GM12891 (cell line): ENCODE data around the gene B3GNT5. TPM values are rescaled to one million over a fixed set of nuclear protein-coding genes. Genes with fewer than 3 reads are reported as not detected.

Experiments
- DNase-seq: peaks from one replicate; pipeline ENCODE4 v3.0.0; 2011; ENCODE audit warnings: low spot score; ENCODE audit not compliant: insufficient read length
- FAIRE-seq: peaks from 2 replicates; lab custom pipeline; 2011; peaks lifted over from hg19 to GRCh38; lab: Jason Lieb, UNC
- PAX5 ChIP-seq: IDR thresholded peaks from 2 replicates; pipeline ENCODE4 v1.6.1; 2011; ENCODE audit warnings: low read length, moderate library complexity, mild to moderate bottlenecking; ENCODE audit not compliant: insufficient read depth, severe bottlenecking
- POLR2A ChIP-seq: IDR thresholded peaks from 2 replicates; pipeline ENCODE4 v1.6.1; 2011; ENCODE audit warnings: low read depth, low read length, control low read depth
- POLR2AphosphoS5 ChIP-seq: IDR thresholded peaks from 2 replicates; pipeline ENCODE4 v1.6.1; 2011; ENCODE audit warnings: low read depth, low read length, control low read depth
- POU2F2 ChIP-seq: IDR thresholded peaks from 2 replicates; pipeline ENCODE4 v1.6.1; 2011; ENCODE audit warnings: low read depth, mild to moderate bottlenecking, control low read depth, low read length, moderate library complexity
- SPI1 ChIP-seq: IDR thresholded peaks from 2 replicates; pipeline ENCODE4 v1.6.1; 2011; ENCODE audit warnings: low read depth, low read length, control low read depth
- TAF1 ChIP-seq: IDR thresholded peaks from 2 replicates; pipeline ENCODE4 v1.6.1; 2011; ENCODE audit warnings: low read depth, low read length, control low read depth
- polyA plus RNA-seq: library from polyadenylated mRNA; unstranded; fragments of >200 nt; gene quantifications from one replicate; pipeline ENCODE4 v1.2.1, GENCODE V29; 2012; ENCODE audit warnings: low read depth, missing spikeins, inconsistent platforms; ENCODE audit not compliant: missing spikeins

The B3GNT5 gene
- 0.08 TPM for polyA plus RNA-seq

- peak; percentile 5 for DNase-seq
- no peak for FAIRE-seq
- TF ChIP-seq POLR2AphosphoS5 (no peak), POLR2A (no peak), PAX5 (no peak), SPI1 (no peak), POU2F2 (no peak), TAF1 (no peak)
Measured at GRCh38 chr3:183252973-183253527, at the start of gene B3GNT5. B3GNT5 (plus strand) TSS chr3:183253253; CDS start chr3:183269799, 16,546 bp downstream.

- DNase-seq: no peak
- TF ChIP-seq POLR2AphosphoS5: no peak
- no peak for TF ChIP-seq PAX5
- TF ChIP-seq POU2F2: no peak
- no peak for TF ChIP-seq POLR2A
- TF ChIP-seq TAF1: no peak
- no peak for TF ChIP-seq SPI1
- no peak for FAIRE-seq
Measured at GRCh38 chr3:183203670-183204069, 49.4 kb upstream of the B3GNT5 start.

DNA sequence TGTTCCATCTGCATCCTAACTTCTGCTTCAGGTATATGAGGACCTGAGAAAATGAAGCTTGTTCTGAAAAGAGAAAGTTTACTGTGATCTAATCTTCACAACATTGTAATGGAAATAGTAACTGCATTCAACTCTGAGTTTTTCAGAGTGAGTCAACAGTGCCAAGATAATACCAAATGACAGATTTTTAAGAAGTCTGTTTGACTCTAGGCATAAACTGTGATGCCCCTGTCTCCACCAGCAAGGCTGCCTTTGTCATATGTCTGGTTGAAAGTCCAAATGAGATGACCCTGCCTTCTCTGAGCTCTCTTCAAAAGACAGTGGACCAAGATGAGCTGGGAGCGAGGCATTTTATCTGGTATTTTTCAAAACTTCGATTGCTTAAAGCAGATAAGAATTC, 44.8 kb upstream of the B3GNT5 start:
- no peak for TF ChIP-seq TAF1
- TF ChIP-seq SPI1: no peak
- no peak for TF ChIP-seq PAX5
- TF ChIP-seq POU2F2: no peak
- no peak for TF ChIP-seq POLR2A
- TF ChIP-seq POLR2AphosphoS5: no peak
- FAIRE-seq: no peak
- no peak for DNase-seq

DNA sequence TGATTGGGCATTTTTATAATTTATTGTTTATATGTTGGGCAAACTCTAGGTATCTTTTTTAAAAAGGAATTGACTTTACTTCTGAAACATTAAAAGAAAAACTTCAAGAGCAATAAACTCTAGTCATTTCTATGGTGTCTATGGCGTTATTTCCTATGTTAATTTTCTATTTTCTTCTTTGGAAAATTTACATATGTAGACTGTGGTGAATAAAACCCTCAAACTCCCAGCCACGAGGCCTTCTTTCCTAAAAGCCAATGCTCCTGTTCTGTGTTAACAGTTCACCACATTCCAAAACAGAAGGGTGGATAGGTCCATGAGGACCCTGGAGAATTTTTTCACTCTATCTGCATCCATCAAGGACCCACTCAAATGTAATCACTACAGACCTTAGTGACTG, 44.3 kb upstream of the B3GNT5 start:
- no peak for TF ChIP-seq POU2F2
- no peak for TF ChIP-seq TAF1
- TF ChIP-seq POLR2AphosphoS5: no peak
- TF ChIP-seq SPI1: no peak
- no peak for TF ChIP-seq PAX5
- no peak for TF ChIP-seq POLR2A
- no peak for FAIRE-seq
- DNase-seq: no peak

GRCh38 chr3:183210341-183210740, 42.7 kb upstream of the B3GNT5 start:
- no peak for DNase-seq
- TF ChIP-seq POU2F2 (no peak), POLR2A (no peak), SPI1 (no peak), TAF1 (no peak), POLR2AphosphoS5 (no peak), PAX5 (no peak)
- no peak for FAIRE-seq

DNA sequence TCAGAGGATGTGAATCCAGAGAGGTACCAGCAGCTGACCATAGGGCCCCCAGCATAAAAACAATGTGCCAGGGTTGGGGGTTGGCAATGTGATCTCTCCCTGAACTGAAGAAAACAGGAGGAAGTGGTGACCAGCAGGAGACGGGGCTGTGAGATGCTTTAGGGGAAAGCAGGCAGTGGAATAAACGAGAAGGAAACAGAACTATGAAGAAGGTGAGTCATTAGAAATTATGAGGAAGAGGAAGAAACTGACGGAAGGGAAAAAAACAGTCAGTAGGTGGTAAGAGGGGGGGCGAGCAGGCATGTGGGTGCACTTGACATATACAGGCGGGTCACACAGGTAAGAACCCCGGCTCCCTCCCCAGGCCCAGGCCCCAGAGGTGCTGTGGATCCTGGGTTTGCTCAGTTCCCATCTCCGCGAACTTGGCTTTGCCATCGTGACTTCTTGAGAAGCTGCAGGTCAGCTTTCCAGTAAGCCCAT, 42.2 kb upstream of the B3GNT5 start:
- TF ChIP-seq PAX5: no peak
- TF ChIP-seq POU2F2: no peak
- no peak for TF ChIP-seq TAF1
- TF ChIP-seq SPI1: no peak
- TF ChIP-seq POLR2A: no peak
- no peak for TF ChIP-seq POLR2AphosphoS5
- DNase-seq (no peak), FAIRE-seq (no peak)

DNA sequence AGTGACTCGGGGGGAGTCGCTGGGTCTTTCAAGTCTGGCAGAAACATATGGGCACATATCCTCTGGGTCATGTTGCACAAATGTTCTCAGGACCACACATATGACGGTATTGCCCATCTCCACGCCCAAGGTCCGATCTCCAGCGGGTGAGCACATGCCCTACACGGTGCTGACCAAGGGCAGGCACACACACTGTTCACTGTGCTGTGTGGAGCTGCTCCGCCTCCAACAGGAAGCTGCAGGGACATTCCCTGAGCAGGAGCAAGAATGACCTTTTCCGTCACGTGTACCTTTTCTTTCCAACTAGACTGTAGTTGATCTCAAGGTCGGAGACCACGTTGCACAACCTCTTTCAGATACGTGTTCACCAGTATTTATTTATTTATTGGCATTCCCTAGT, 41.7 kb upstream of the B3GNT5 start:
- no peak for FAIRE-seq
- DNase-seq: no peak
- no peak for TF ChIP-seq TAF1
- no peak for TF ChIP-seq POLR2A
- no peak for TF ChIP-seq SPI1

GRCh38 chr3:183212096-183212495, 41.0 kb upstream of the B3GNT5 start:
- FAIRE-seq: no peak
- TF ChIP-seq PAX5 (no peak), SPI1 (no peak), TAF1 (no peak), POLR2AphosphoS5 (no peak), POU2F2 (no peak), POLR2A (no peak)
- no peak for DNase-seq

GRCh38 chr3:183212565-183212964, 40.5 kb upstream of the B3GNT5 start:
- FAIRE-seq: no peak
- TF ChIP-seq PAX5 (no peak), TAF1 (no peak), POLR2AphosphoS5 (no peak), POU2F2 (no peak), SPI1 (no peak), POLR2A (no peak)
- no peak for DNase-seq
